DMS 273 (cell line): ENCODE results near the gene PLBD1.

Experiments used
- DNase-seq: peaks from one replicate; lab custom pipeline; 2025; ENCODE audit not compliant: unreplicated experiment; lab: John Stamatoyannopoulos, UW

The PLBD1 gene, protein sequence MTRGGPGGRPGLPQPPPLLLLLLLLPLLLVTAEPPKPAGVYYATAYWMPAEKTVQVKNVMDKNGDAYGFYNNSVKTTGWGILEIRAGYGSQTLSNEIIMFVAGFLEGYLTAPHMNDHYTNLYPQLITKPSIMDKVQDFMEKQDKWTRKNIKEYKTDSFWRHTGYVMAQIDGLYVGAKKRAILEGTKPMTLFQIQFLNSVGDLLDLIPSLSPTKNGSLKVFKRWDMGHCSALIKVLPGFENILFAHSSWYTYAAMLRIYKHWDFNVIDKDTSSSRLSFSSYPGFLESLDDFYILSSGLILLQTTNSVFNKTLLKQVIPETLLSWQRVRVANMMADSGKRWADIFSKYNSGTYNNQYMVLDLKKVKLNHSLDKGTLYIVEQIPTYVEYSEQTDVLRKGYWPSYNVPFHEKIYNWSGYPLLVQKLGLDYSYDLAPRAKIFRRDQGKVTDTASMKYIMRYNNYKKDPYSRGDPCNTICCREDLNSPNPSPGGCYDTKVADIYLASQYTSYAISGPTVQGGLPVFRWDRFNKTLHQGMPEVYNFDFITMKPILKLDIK

GRCh38 chr12:14567351-14568162 is at the start of gene PLBD1:
PLBD1 (minus strand) TSS chr12:14567883; CDS start chr12:14567696, 187 bp downstream.
- DNase-seq, result peak; percentile 72

GRCh38 chr12:14614704-14615121 is 47.0 kb upstream of the PLBD1 start:
- DNase-seq, result no peak

DNA sequence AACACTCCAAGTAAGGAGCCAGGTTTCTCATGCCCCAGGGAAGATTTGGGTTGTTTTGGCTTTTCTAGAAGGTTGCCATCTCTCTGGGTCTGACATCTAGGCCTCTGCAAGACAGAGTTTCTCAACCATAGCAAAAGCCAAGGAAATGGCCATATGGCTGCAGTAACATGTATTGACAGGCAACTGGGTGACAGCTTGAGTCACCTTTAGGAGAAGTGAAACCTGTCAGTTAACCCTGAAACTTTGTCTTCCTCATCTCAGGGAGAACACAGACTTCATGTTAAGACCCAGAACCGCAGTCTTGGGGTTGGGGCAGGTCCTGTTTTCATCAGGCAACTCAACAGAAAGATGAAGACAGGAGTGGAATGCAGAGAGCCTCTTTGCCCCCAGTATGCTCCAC is 46.0 kb upstream of the PLBD1 start:
- DNase-seq, result peak; percentile 45

DNA sequence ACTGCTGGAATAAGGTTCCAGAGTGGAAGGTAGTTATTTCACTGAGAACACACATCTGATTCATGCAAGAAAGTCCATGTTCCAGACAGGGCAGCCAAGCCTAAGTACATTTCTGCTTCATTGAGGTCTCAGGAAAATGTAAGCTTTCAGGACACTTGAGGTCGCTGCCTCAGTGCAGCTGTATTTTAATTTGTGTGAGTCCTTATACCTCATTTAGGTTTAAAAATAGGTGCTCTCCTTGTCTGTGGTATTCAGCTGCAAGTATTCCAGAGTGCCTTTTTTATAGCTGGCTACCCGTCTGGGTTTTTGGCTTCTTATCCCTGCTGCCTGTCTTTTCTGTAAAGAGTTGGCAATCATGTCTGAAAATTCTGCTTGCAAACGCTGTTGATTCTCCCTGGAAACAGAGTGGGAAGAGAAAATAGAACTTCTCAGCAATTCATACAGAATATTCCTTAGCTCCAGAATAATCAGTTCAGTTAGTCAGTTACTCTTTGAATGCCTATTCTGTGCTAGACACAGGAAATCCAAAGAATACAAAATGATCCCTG is 45.3 kb upstream of the PLBD1 start:
- no peak for DNase-seq

DNA sequence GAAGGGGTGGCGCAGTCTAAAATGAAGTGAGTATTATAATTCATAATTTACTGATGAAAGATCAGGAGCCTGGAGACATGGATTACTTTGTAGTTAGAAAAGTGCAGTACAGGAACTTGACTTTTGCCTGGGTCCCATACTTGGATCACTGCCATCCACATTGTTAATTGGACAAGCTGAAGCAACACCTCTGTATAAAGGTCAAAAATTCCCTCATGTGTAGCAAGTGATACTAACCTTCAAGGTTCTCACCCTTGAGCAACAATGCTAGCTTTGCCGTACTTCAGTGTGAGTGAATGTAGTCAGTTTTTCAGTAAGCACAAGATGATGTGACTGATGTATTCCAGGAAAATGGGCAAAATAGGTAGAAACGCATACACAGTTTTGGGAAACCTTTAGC is 44.6 kb upstream of the PLBD1 start:
- DNase-seq, result no peak

DNA sequence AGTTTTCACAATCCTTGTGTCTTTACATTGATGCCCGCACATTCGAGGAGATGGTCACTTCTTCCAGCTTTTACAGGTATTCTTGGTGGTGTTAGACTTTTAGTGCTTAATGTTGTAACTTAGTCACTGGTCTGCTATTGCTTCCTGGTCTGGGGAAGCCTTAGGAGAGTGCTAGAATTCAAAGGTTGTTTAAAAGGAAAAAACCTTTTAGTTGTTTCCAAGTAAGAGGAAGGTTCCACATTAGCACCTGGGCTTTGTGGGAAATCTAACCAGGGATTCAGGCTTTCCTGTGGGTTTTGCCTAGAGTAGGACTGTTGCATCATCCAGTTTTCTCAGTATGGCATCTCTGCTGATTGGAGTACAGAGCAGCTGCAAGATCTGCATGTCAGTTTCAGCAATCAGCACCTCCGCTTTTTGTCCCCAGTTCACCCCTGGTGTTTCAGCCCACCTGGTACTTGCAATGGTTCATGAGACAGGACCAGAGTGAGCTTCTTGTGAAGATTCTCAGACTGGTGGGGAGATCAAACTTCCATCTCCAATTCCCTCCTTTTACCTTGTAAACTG is 44.0 kb upstream of the PLBD1 start:
- no peak for DNase-seq

- DNase-seq, result no peak
Observed at GRCh38 chr12:14607568-14607967, 39.9 kb upstream of the PLBD1 start.

GRCh38 chr12:14605401-14605989 is 37.8 kb upstream of the PLBD1 start:
- no peak for DNase-seq

- no peak for DNase-seq
Observed at GRCh38 chr12:14601692-14602478, 34.2 kb upstream of the PLBD1 start.

GRCh38 chr12:14597480-14597879 is 29.8 kb upstream of the PLBD1 start:
- DNase-seq, result no peak

- DNase-seq, result no peak
Observed at GRCh38 chr12:14591719-14592118, 24.0 kb upstream of the PLBD1 start.

- DNase-seq, result no peak
Observed at GRCh38 chr12:14589169-14590004, 21.7 kb upstream of the PLBD1 start.

GRCh38 chr12:14588571-14588970 is 20.9 kb upstream of the PLBD1 start:
- no peak for DNase-seq

GRCh38 chr12:14578646-14579045 is 11.0 kb upstream of the PLBD1 start:
- no peak for DNase-seq

GRCh38 chr12:14577344-14577743 is 9.7 kb upstream of the PLBD1 start:
- DNase-seq, result no peak

DNA sequence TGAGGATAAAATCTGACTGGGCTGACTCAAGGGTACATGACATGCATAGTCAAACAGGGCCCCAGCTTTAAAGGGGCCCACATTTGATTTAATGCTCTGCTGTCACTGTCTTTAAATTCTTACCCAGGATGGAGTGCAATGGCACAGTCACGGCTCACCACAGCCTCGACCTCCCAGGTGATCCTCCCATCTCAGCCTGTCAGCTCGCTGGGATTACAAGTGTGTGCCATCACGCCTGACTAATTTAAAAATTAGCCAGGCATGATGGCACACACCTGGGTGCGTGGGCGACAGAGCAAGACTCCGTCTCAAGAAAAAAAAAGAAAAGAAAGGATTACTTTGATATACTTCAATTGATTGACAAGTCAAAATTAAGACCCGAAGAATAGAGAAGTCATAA is 9.2 kb upstream of the PLBD1 start:
- no peak for DNase-seq

DNA sequence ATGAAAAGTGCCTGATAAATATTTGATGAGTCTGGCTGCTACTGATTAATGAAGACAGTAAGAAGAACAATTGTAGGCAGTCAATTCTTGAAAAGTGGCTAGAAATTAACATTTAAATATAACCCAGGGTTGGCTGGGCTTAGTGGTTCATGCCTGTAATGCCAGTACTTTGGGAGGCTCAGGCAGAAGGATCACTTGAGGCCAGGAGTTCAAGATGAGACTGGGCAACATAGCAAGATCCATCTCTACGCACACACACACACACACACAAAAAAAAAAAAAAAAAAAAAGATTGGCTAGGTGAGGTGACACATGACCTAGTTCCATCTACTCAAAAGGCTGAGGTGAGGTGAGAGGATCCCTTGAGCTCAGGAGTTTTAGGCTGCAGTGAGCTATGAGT is 7.9 kb upstream of the PLBD1 start:
- no peak for DNase-seq

- no peak for DNase-seq
Observed at GRCh38 chr12:14573118-14573517, 5.4 kb upstream of the PLBD1 start.

GRCh38 chr12:14572401-14572800 is 4.7 kb upstream of the PLBD1 start:
- DNase-seq, result no peak
